Measurements from ENCODE around the gene OR4D9. TPM values are rescaled to one million over a fixed set of nuclear protein-coding genes. Genes with fewer than 3 reads are reported as not detected.

Gene OR4D9
- total and polyA plus RNA-seq, 8 donors, result under 0.01 TPM; not detected in 7

DNA sequence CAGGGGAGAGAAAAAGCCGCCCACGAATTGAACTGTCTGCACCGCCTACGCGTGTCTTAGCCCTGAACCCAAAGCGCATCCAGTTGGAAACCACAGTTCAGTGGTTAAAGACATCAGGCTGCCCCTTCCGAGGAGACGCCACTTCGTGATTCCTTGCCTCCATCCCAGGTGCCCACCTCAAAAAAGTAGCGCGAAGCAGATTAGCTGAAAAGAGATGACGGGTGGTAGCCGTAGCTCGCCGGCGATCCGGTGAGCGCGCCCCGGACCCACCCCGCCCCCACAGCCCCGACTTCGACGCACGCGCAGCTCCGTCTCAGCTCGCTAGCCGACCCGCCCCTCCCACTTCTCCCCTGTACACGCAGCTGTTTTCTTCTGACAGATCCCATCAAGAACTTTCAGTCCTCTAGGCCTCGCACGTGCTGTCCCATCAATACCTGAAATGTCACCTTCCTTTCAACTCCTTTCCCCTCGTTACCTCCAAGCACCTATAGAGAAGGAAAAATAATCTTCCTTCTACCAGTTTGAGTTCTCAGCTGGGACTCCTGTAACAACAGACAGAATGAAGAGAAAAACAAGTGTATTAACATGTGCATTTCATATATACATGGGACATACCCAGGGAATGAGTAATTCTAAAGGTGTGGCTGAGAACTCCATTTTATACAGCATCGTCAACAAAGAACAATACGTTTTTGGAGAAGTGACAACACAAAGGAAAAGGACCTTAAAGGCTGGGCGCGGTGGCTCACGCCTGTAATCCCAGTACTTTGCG, 49.5 kb downstream of the OR4D9 start:
- H3K36me3 ChIP-seq, result no peaks in the 10 kb centered on the region
- H3K4me1 ChIP-seq, result peaks cover 8 to 39% (median 28%) of the 10 kb centered on the region in 4 donors
- H3K27ac ChIP-seq, result peak overlapping the region; percentile 87 to 93 (median 92)
- 2 to 5% (median 3%) methylated on average over 39 to 40 of the region's 40 CpGs for WGBS, 5 donors
- intact Hi-C loops (cut with DNase I; ENCODE audit: low total_unique reads), result no loop called here
- peak; percentile 86 to 96 for DNase-seq
- H3K4me3 ChIP-seq, result peak overlapping the region; percentile 66 to 88 (median 76)
- H3K9me3 ChIP-seq, result no peaks in the 10 kb centered on the region
- H3K27me3 ChIP-seq, result no peaks in the 10 kb centered on the region
- TF ChIP-seq EP300 (IDR thresholded peaks at IDR 0.05) (no peak), POLR2A (IDR thresholded peaks at IDR 0.05) (no peak), CTCF (IDR thresholded peaks at IDR 0.05) (no peak), POLR2AphosphoS5 (IDR thresholded peaks at IDR 0.05) (no peak)

- WGBS, 5 donors, result 83 to 90% (median 86%) methylated on average over 3 of the region's 3 CpGs
- H3K4me3 ChIP-seq, result no peak overlapping the region
- H3K36me3 ChIP-seq, result no peaks in the 10 kb centered on the region
- no peaks in the 10 kb centered on the region for H3K27me3 ChIP-seq
- intact Hi-C loops (cut with DNase I; ENCODE audit: low total_unique reads), result no loop called here
- peaks cover 8 to 34% (median 22%) of the 10 kb centered on the region in 4 donors for H3K4me1 ChIP-seq
- H3K27ac ChIP-seq, result peak overlapping the region in 1 of 5 donors; percentile 92
- DNase-seq, result no peak
- TF ChIP-seq EP300 (IDR thresholded peaks at IDR 0.05), result no peak
- TF ChIP-seq POLR2A (IDR thresholded peaks at IDR 0.05), result no peak
- no peak for TF ChIP-seq POLR2AphosphoS5 (IDR thresholded peaks at IDR 0.05)
- TF ChIP-seq CTCF (IDR thresholded peaks at IDR 0.05), result no peak
- no peaks in the 10 kb centered on the region for H3K9me3 ChIP-seq
These were observed 51.0 kb downstream of the OR4D9 start for GRCh38 chr11:59562292-59562691.

Other genes starting within 250 kb of the OR4D9 start
- under 1 TPM in 1 of 5 donors, not detected in 4; under 0.01 TPM for gene OR5AN1, start 152.6 kb upstream of the OR4D9 start, total RNA-seq
- not detected for gene OR5AN1, start 152.6 kb upstream of the OR4D9 start, polyA plus RNA-seq
- not detected for gene OR5A2, start 85.1 kb upstream of the OR4D9 start, total RNA-seq
- not detected for gene OR5A2, start 85.1 kb upstream of the OR4D9 start, polyA plus RNA-seq
- gene OR5A1, start 75.1 kb upstream of the OR4D9 start, total RNA-seq, result not detected
- not detected for gene OR5A1, start 75.1 kb upstream of the OR4D9 start, polyA plus RNA-seq
- gene OR4D6, start 54.6 kb upstream of the OR4D9 start, total RNA-seq, result not detected
- gene OR4D6, start 54.6 kb upstream of the OR4D9 start, polyA plus RNA-seq, result not detected
- not detected for gene OR4D10, start 38.2 kb upstream of the OR4D9 start, total RNA-seq
- gene OR4D10, start 38.2 kb upstream of the OR4D9 start, polyA plus RNA-seq, result not detected
- not detected for gene OR4D11, start 8.0 kb upstream of the OR4D9 start, total RNA-seq
- gene OR4D11, start 8.0 kb upstream of the OR4D9 start, polyA plus RNA-seq, result not detected
- 10 to 100 TPM; 27.2 to 67.9 (median 33.3) TPM for gene OSBP, start 104.2 kb downstream of the OR4D9 start, total RNA-seq
- gene OSBP, start 104.2 kb downstream of the OR4D9 start, polyA plus RNA-seq, result 10 to 100 TPM; 10.8 to 15.1 (median 14.2) TPM
- gene PATL1, start 157.5 kb downstream of the OR4D9 start, total RNA-seq, result 10 to 100 TPM in 3 of 5 donors, 1 to 10 TPM in 2; 7.5 to 16.7 (median 10.7) TPM
- gene PATL1, start 157.5 kb downstream of the OR4D9 start, polyA plus RNA-seq, result 10 to 100 TPM in 1 of 3 donors, 1 to 10 TPM in 2; 8.0 to 15.9 (median 9.5) TPM
- gene OR10V1, start 202.3 kb downstream of the OR4D9 start, total RNA-seq, result not detected
- gene OR10V1, start 202.3 kb downstream of the OR4D9 start, polyA plus RNA-seq, result not detected
- gene STX3, start 243.8 kb downstream of the OR4D9 start, total RNA-seq, result 100 to 1,000 TPM in 1 of 5 donors, 10 to 100 TPM in 4; 56.2 to 267 (median 67.2) TPM
- gene STX3, start 243.8 kb downstream of the OR4D9 start, polyA plus RNA-seq, result 10 to 100 TPM; 14.5 to 44.8 (median 21.7) TPM

All from stomach (tissue), 9 donors.